NCI-H1092 treated with DMSO at 0.1 percent for 48 hours (cell line): Measurements from ENCODE around the gene EFNB1.

Source experiments
- DNase-seq: peaks from one replicate; lab custom pipeline; 2025; lab: John Stamatoyannopoulos, UW

EFNB1 gene

DNA sequence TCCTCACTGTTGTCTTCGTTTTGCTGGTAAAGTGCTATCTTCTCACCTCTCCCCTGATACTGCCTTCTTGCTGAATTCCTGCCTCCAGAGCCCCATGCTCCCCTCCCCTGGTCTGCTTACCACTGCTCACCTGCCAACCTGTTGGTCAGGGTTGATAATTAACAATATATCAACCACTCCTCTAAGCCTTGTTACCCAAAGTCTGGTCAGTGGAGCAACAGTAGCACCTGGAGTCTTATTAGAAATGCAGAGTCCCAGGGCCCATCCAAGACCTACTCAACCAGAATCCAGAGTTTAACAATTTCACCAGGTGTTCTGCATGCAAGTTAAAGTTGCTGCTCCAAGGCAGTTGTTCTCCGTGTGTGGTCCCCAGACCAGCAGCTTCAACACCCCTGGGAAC, 55.0 kb downstream of the EFNB1 start:
- no peak for DNase-seq

DNA sequence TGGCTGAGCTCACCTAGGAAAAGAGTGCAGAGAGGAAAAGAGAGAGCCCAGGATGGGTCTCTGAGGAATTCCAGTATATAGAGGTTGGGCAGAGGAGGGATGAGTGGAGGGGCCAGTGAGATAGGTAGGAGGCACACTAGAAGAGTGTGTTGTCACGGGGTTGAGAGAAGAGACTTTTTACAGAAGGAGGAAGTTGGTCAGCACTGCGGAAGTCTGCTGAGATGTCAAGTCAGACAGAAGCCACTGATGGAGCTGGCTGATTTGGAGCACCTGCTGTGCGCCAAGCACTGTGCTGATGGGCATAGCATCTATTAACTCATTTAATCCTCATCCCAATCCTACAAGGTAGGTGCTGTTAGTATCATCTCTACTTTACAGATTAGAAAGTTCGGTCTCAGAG, 60.4 kb downstream of the EFNB1 start:
- DNase-seq: no peak
